Osteoblast (primary cell): ENCODE measurements around the gene FBLN1. TPM values are rescaled to one million over a fixed set of nuclear protein-coding genes. Genes with fewer than 3 reads are reported as not detected.

Experiments
- DNase-seq: peaks from one replicate; pipeline ENCODE4 v3.0.0; 2011; ENCODE audit warnings: low spot score, mixed read lengths; ENCODE audit not compliant: insufficient read length; ENCODE audit errors: missing footprints
- H2AFZ ChIP-seq: 2 replicates; pipeline ENCODE4 v1.6.0; 2011; ENCODE audit warnings: mild to moderate bottlenecking, low read length
- H3K27ac ChIP-seq: 2 replicates; pipeline ENCODE4 v1.5.1; 2011; ENCODE audit warnings: mild to moderate bottlenecking, low read depth, low read length, moderate library complexity
- H3K27me3 ChIP-seq: 2 replicates; pipeline ENCODE4 v1.6.0; 2012; ENCODE audit warnings: mild to moderate bottlenecking, control low read depth, inconsistent platforms, low read length, moderate library complexity; ENCODE audit not compliant: insufficient read depth
- H3K36me3 ChIP-seq: 2 replicates; pipeline ENCODE4 v1.5.1; 2011; ENCODE audit warnings: mild to moderate bottlenecking, low read length, control low read depth, moderate library complexity; ENCODE audit not compliant: insufficient read depth
- H3K4me1 ChIP-seq: 2 replicates; pipeline ENCODE4 v1.5.1; 2011; ENCODE audit warnings: mild to moderate bottlenecking, low read length, control low read depth, moderate library complexity; ENCODE audit not compliant: insufficient read depth
- H3K4me2 ChIP-seq: 2 replicates; pipeline ENCODE4 v1.6.0; 2011; ENCODE audit warnings: mild to moderate bottlenecking, low read length; ENCODE audit not compliant: insufficient read depth
- H3K4me3 ChIP-seq: fragments of 200-600 bp; sonication (generic); 3 replicates; pipeline ENCODE4 v1.5.1; 2012; ENCODE audit warnings: mild to moderate bottlenecking, low read length, inconsistent platforms; ENCODE audit not compliant: insufficient read depth
- H3K79me2 ChIP-seq: 2 replicates; pipeline ENCODE4 v1.6.0; 2012; ENCODE audit warnings: mild to moderate bottlenecking, low read length, control low read depth, inconsistent platforms; ENCODE audit not compliant: insufficient read depth
- H3K9me3 ChIP-seq: 2 replicates; pipeline ENCODE4 v1.5.1; 2011; ENCODE audit warnings: low read depth, low read length, control low read depth
- H4K20me1 ChIP-seq: 2 replicates; pipeline ENCODE4 v1.6.0; 2012; ENCODE audit warnings: mild to moderate bottlenecking, low read length, control low read depth; ENCODE audit not compliant: insufficient read depth
- CTCF ChIP-seq: IDR thresholded peaks from 2 replicates; pipeline ENCODE4 v1.5.1; 2011; ENCODE audit warnings: mild to moderate bottlenecking, low read depth, low read length, moderate library complexity; ENCODE audit errors: extremely low read depth
- total RNA-seq: library from RNA; depleted of rRNA; stranded (reverse); fragments of >200 nt; gene quantifications from 2 replicates; pipeline ENCODE4 v1.2.3, GENCODE V29; 2012

The FBLN1 gene
- total RNA-seq, 1 donor = 88.3 TPM

- Histone ChIP-seq H2AFZ (no peak overlapping the region), H3K4me2 (no peak overlapping the region), H4K20me1 (no peaks in the 10 kb centered on the region), H3K27ac (no peak overlapping the region), H3K27me3 (no peaks in the 10 kb centered on the region), H3K36me3 (no peaks in the 10 kb centered on the region), H3K79me2 (no peaks in the 10 kb centered on the region), H3K4me1 (no peaks in the 10 kb centered on the region), H3K4me3 (no peak overlapping the region), H3K9me3 (no peaks in the 10 kb centered on the region)
- TF ChIP-seq CTCF = no peak
- peak; percentile 22 for DNase-seq
Observed at GRCh38 chr22:45571089-45571488, 68.4 kb downstream of the FBLN1 start.

GRCh38 chr22:45572444-45572843 is 69.8 kb downstream of the FBLN1 start:
- H3K27me3 ChIP-seq = no peaks in the 10 kb centered on the region
- no peaks in the 10 kb centered on the region for H4K20me1 ChIP-seq
- TF ChIP-seq CTCF = no peak

GRCh38 chr22:45574069-45574703 is 71.5 kb downstream of the FBLN1 start:
- Histone ChIP-seq H2AFZ (no peak overlapping the region), H3K9me3 (no peaks in the 10 kb centered on the region), H3K27ac (no peak overlapping the region), H3K4me1 (no peaks in the 10 kb centered on the region), H3K79me2 (no peaks in the 10 kb centered on the region), H3K36me3 (no peaks in the 10 kb centered on the region), H3K4me2 (no peak overlapping the region), H3K4me3 (no peak overlapping the region), H4K20me1 (no peaks in the 10 kb centered on the region), H3K27me3 (no peaks in the 10 kb centered on the region)
- no peak for TF ChIP-seq CTCF
- DNase-seq = peak; percentile 55

More at GRCh38 chr22:45572444-45572843, 69.8 kb downstream of the FBLN1 start:
- H3K36me3 ChIP-seq = no peaks in the 10 kb centered on the region
- H3K9me3 ChIP-seq = no peaks in the 10 kb centered on the region
- no peaks in the 10 kb centered on the region for H3K4me1 ChIP-seq
- H2AFZ ChIP-seq = no peak overlapping the region
- peak; percentile 17 for DNase-seq
- H3K27ac ChIP-seq = no peak overlapping the region
- H3K79me2 ChIP-seq = no peaks in the 10 kb centered on the region
- H3K4me3 ChIP-seq = no peak overlapping the region
- H3K4me2 ChIP-seq = no peak overlapping the region

- no peak for TF ChIP-seq CTCF
- no peak overlapping the region for H3K27ac ChIP-seq
Observed at GRCh38 chr22:45575173-45575572, 72.5 kb downstream of the FBLN1 start.

More at GRCh38 chr22:45575173-45575572, 72.5 kb downstream of the FBLN1 start:
- no peaks in the 10 kb centered on the region for H3K9me3 ChIP-seq
- no peaks in the 10 kb centered on the region for H3K4me1 ChIP-seq
- no peak overlapping the region for H2AFZ ChIP-seq
- DNase-seq = no peak
- H3K4me3 ChIP-seq = no peak overlapping the region
- H3K4me2 ChIP-seq = no peak overlapping the region
- no peaks in the 10 kb centered on the region for H3K79me2 ChIP-seq
- H3K27me3 ChIP-seq = no peaks in the 10 kb centered on the region
- no peaks in the 10 kb centered on the region for H3K36me3 ChIP-seq
- no peaks in the 10 kb centered on the region for H4K20me1 ChIP-seq
